Upper lobe of right lung (tissue), 1 donor: ENCODE results near the gene AKAP5. TPM values are rescaled to one million over a fixed set of nuclear protein-coding genes. Genes with fewer than 3 reads are reported as not detected.

ENCODE experiments used
- ATAC-seq: fragments of 200-7000 bp; cut with Tn5 transposase; one replicate; pipeline ENCODE4 v1.9.1; 2020; ENCODE audit warnings: mild to moderate bottlenecking, moderate library complexity
- DNase-seq: peaks from one replicate; pipeline ENCODE4 v3.0.0-alpha.2; 2020
- H3K27ac ChIP-seq: fragments of 200-600 bp; one replicate; pipeline ENCODE4 v1.8.0; 2022
- H3K27me3 ChIP-seq: fragments of 200-600 bp; one replicate; pipeline ENCODE4 v1.8.0; 2022; ENCODE audit warnings: mild to moderate bottlenecking
- H3K36me3 ChIP-seq: fragments of 200-600 bp; one replicate; pipeline ENCODE4 v1.8.0; 2022
- H3K4me1 ChIP-seq: fragments of 200-600 bp; one replicate; pipeline ENCODE4 v1.8.0; 2022
- H3K4me3 ChIP-seq: fragments of 200-600 bp; one replicate; pipeline ENCODE4 v1.8.0; 2022; ENCODE audit warnings: mild to moderate bottlenecking
- H3K9me3 ChIP-seq: fragments of 200-600 bp; one replicate; pipeline ENCODE4 v1.8.0; 2022
- intact Hi-C: fragments of 100-400 bp; cut with DNase I; formaldehyde crosslinking; loops from one replicate; pipeline ENCODE4 v1.11.0; 2022
- total RNA-seq: library from RNA; stranded (reverse); fragmentation: NEBNext Ultra II Directional; extraction: Animal tissue kit (Norgen Biotek cat#: 25700); gene quantifications from one replicate; pipeline ENCODE4 v1.2.1, GENCODE V29; 2021
- TF ChIP-seq, protein P1 (sequence below): fragments of 200-600 bp; IDR thresholded peaks from one replicate; pipeline ENCODE4 v1.8.0; 2022; ENCODE audit warnings: antibody characterized with exemption
- donor health status: DM: no; HTN: yes; CAD: no; lungs with severe emphysema.

Gene AKAP5
- total RNA-seq, 1 donor from 2014 or later: 3.6 TPM

DNA sequence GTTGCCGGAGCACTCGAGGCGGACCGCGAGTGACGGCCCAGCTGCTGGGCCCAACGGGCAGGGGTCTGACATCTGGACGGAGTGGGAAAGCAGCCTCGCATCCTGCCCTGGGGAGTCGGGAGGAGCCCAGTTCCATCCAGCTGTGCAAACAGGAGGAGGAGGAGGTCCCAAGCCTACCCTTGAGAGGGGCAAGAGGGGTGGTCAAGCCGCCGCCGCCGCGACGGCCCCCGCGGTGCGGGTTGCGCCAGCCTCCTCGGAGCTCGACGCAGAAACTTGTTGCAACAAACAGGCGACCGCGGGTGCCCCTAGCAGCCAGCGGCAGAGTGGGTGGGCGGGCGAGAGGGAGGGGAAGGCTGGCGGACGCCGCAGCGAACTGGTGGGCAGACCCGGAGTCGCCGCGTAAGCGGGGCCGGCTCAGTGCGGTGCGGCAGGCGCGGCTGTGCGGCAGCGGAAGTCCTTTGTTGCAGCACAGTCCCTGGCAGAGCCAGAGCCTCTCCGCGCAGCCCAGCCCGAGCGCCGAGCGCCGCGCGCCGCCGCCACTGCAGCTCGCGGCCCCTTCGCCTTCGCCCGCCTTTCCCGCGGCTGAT is 39.1 kb downstream of the AKAP5 start, which contains the start of gene ZBTB1:
TSS of gene ZBTB1 (plus strand) at position 461 of the 587 bp plus-strand sequence. CDS start 16,735 bp downstream, outside the sequence.
- Histone ChIP-seq H3K27me3 (no peaks in the 10 kb centered on the region), H3K9me3 (no peaks in the 10 kb centered on the region), H3K4me1 (peaks cover 54% of the 10 kb centered on the region), H3K36me3 (no peaks in the 10 kb centered on the region), H3K4me3 (peak within 1 kb of the TSS; percentile 90), H3K27ac (peak within 1 kb of the TSS; percentile 98)
- TF ChIP-seq, protein P1, sequence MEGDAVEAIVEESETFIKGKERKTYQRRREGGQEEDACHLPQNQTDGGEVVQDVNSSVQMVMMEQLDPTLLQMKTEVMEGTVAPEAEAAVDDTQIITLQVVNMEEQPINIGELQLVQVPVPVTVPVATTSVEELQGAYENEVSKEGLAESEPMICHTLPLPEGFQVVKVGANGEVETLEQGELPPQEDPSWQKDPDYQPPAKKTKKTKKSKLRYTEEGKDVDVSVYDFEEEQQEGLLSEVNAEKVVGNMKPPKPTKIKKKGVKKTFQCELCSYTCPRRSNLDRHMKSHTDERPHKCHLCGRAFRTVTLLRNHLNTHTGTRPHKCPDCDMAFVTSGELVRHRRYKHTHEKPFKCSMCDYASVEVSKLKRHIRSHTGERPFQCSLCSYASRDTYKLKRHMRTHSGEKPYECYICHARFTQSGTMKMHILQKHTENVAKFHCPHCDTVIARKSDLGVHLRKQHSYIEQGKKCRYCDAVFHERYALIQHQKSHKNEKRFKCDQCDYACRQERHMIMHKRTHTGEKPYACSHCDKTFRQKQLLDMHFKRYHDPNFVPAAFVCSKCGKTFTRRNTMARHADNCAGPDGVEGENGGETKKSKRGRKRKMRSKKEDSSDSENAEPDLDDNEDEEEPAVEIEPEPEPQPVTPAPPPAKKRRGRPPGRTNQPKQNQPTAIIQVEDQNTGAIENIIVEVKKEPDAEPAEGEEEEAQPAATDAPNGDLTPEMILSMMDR: no peak
- peak; percentile 96 for DNase-seq
- ATAC-seq: peak; percentile 71
- intact Hi-C loops: no loop called here

DNA sequence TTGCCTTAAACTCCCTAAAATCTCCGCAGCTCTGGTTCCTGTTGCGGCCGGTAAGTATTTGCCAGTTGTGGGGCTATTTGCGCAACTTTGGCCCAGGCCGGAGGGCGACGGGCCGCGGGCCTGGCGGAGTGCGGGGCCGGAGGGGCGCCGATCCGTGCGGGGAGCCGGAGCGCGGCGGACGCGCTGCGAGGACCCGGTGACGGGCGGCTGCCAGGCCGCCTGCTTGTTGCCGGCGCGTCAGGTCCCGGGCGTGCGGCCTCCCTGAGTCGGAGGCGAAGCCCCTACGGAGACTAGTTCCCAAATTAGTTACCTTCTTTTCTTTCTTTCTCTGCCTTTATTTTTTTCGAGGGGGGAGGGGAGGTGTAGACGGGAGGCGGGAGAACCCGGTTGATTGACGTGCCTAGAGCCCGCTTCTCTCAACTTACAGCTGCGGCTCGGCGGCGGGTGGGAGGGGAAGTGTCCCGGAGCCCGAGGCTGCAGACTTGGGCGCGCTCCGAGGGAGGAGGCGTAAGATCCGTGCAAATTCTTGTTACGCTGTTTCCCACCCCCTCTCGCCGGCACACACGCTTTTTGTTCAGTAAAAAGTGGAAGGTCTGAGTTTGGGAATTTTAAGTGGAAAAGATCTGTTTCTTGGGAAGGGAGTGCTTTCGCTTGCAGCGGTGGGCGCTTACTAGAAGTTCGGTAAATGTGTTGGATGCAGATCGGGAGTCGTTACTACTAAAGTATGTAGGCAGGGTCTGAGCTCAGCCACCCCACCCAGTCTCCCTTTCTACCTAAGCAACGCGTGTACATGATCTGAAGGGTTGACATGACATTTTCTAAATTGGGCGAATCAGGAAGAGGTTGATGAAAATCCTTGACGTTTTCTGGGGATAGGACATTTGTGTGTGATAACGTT is 39.8 kb downstream of the AKAP5 start:
- DNase-seq (peak; percentile 94), ATAC-seq (peak; percentile 68)
- H3K27ac ChIP-seq: peak overlapping the region; percentile 98
- H3K9me3 ChIP-seq: no peaks in the 10 kb centered on the region
- H3K4me3 ChIP-seq: peak overlapping the region; percentile 90
- intact Hi-C loops: no loop called here
- H3K36me3 ChIP-seq: no peaks in the 10 kb centered on the region
- TF ChIP-seq, protein P1: no peak
- H3K4me1 ChIP-seq: peaks cover 48% of the 10 kb centered on the region
- H3K27me3 ChIP-seq: no peaks in the 10 kb centered on the region

DNA sequence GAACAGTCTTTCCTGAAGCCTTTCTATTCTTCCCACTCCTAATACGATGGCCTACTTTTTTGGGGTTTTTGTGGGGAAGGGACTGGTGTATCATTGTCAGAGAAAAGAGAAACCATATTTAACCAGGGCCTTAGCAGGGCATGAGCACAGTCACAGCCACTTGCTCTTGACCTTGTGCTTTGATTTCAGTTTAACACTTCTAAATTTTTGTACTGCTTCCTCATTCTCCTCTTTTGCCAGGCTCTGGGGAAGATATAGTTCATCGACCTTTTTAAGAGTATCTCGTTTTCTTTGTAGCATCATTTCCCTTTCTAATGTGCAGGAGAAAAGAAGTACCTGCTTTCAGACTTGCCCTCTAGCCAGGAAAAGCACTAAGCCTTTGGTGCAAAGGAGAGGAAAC is 41.4 kb downstream of the AKAP5 start:
- Histone ChIP-seq H3K27ac (no peak overlapping the region), H3K9me3 (no peaks in the 10 kb centered on the region), H3K36me3 (no peaks in the 10 kb centered on the region), H3K4me3 (peak overlapping the region; percentile 90), H3K4me1 (peaks cover 53% of the 10 kb centered on the region), H3K27me3 (no peaks in the 10 kb centered on the region)
- ATAC-seq (no peak), DNase-seq (no peak)
- TF ChIP-seq, protein P1: no peak
- intact Hi-C loops: no loop called here

DNA sequence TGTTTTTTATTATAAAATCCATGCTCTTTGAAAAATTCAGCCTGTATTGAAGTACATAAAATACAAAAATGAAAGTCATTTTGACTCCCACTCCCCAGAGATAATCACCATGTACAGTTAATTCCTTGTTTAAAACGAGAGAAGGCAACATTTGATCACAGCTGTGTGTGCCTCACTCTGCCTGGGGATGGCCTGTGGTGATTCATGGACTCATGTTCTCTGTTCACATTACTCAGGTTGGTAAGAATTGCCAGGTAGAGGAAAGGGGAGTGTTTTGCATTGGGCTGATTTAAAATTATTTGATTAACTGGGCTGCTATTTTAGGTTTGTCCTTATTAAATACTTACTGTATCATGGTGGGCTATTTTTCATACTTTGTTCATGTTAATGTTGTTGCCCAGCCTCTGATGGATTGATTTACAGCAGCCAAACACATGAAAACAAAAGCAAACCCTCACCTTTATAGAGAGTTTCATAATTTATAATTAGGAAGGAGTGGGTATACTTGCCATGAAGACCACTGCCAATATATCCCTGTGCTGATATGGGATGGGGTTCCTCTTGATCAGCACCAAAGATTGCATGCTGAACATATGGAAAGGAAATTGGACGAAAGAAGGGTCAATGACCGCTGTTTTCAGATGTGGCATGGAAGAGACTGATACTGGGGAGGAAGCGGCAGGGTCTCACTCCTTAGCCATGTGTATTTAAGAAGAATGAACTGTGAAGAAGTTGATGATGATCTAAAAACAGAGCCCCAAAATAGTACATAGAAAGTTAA is 42.3 kb downstream of the AKAP5 start:
- Histone ChIP-seq H3K4me1 (peaks cover 51% of the 10 kb centered on the region), H3K36me3 (no peaks in the 10 kb centered on the region), H3K4me3 (no peak overlapping the region), H3K27ac (no peak overlapping the region), H3K27me3 (no peaks in the 10 kb centered on the region), H3K9me3 (no peaks in the 10 kb centered on the region)
- TF ChIP-seq, protein P1: no peak
- ATAC-seq (no peak), DNase-seq (no peak)
- intact Hi-C loops: no loop called here

GRCh38 chr14:64508215-64508776 is 43.0 kb downstream of the AKAP5 start:
- Histone ChIP-seq H3K4me3 (no peak overlapping the region), H3K4me1 (peaks cover 51% of the 10 kb centered on the region), H3K9me3 (no peaks in the 10 kb centered on the region), H3K27me3 (no peaks in the 10 kb centered on the region), H3K36me3 (no peaks in the 10 kb centered on the region), H3K27ac (no peak overlapping the region)
- ATAC-seq (no peak), DNase-seq (no peak)
- TF ChIP-seq, protein P1: no peak
- intact Hi-C loops: no loop called here
